HepG2 (cell line): ENCODE results near the gene KAT2A. TPM values are rescaled to one million over a fixed set of nuclear protein-coding genes. Genes with fewer than 3 reads are reported as not detected.

Source experiments
- ARID2 ChIP-seq: sonication (generic); formaldehyde crosslinking; IDR thresholded peaks from 2 replicates; pipeline ENCODE4 v1.8.1; 2022; ENCODE audit warnings: mild to moderate bottlenecking, missing genetic modification reagents, borderline replicate concordance
- ARID5B ChIP-seq: IDR thresholded peaks from 2 replicates; pipeline ENCODE4 v1.4.0; 2020; ENCODE audit warnings: mild to moderate bottlenecking, missing genetic modification reagents
- CEBPZ ChIP-seq: IDR thresholded peaks from 2 replicates; pipeline ENCODE4 v1.6.1; 2012; ENCODE audit warnings: low read length, improper control_type of control experiment
- NFAT5 ChIP-seq: sonication (generic); formaldehyde crosslinking; IDR thresholded peaks from 2 replicates; pipeline ENCODE4 v1.4.0; 2020; ENCODE audit warnings: missing genetic modification reagents
- NONO ChIP-seq, 2 experiments: fragments of 450-650 bp in 1 of 2; sonication (generic) in 1 of 2; formaldehyde crosslinking in 1 of 2; IDR thresholded peaks in 1 of 2; conservative IDR thresholded peaks in 1 of 2; 2 replicates each; pipeline versions ENCODE4 v1.6.1 to v1.8.0; 2017 to 2022; ENCODE audit warnings: mild to moderate bottlenecking in 1 of 2, missing genetic modification reagents in 1 of 2, moderate library complexity in 1 of 2
- PLSCR1 ChIP-seq: sonication (generic); formaldehyde crosslinking; IDR thresholded peaks from 2 replicates; pipeline ENCODE4 v1.5.0; 2020; ENCODE audit warnings: missing genetic modification reagents, mild to moderate bottlenecking, borderline replicate concordance
- POLR2G ChIP-seq: fragments of 200-400 bp; formaldehyde crosslinking; IDR thresholded peaks from 2 replicates; pipeline ENCODE4 v1.6.1; 2018; ENCODE audit warnings: mild to moderate bottlenecking, low read depth, low read length, moderate library complexity
- ZKSCAN5 ChIP-seq: sonication (generic); formaldehyde crosslinking; IDR thresholded peaks from 2 replicates; pipeline ENCODE4 v1.5.1; 2020; ENCODE audit warnings: mild to moderate bottlenecking, missing genetic modification reagents
- ZNF10 ChIP-seq: sonication (generic); formaldehyde crosslinking; IDR thresholded peaks from 2 replicates; pipeline ENCODE4 v1.4.0; 2020; ENCODE audit warnings: mild to moderate bottlenecking, low read depth, missing genetic modification reagents, borderline replicate concordance
- ZNF17 ChIP-seq: sonication (generic); formaldehyde crosslinking; IDR thresholded peaks from 2 replicates; pipeline ENCODE4 v1.5.0; 2020; ENCODE audit warnings: mild to moderate bottlenecking, missing genetic modification reagents
- ZNF7 ChIP-seq: IDR thresholded peaks from 2 replicates; pipeline ENCODE4 v1.6.1; 2016; ENCODE audit warnings: missing biosample characterization, missing genetic modification reagents
- ZNF704 ChIP-seq: sonication (generic); formaldehyde crosslinking; IDR thresholded peaks from 2 replicates; pipeline ENCODE4 v1.8.1; 2023; ENCODE audit warnings: mild to moderate bottlenecking, inconsistent platforms, moderate library complexity, missing genetic modification reagents, borderline replicate concordance
- polyA plus RNA-seq, 8 experiments: library from polyadenylated mRNA; depleted of rRNA in 3 of 8; stranded (reverse) in 7 of 8; unstranded in 1 of 8; fragments of >200 nt; fragmentation: Illumina TruSeq in 4 of 8; extraction: Trizol in 4 of 8; gene quantifications; 2 replicates each; pipeline versions ENCODE4 v1.2.1 to v1.2.3, GENCODE V29; 2011 to 2016; ENCODE audit warnings: low read depth in 4 of 8, missing spikeins in 1 of 8, mixed read lengths in 1 of 8; ENCODE audit not compliant: insufficient read depth in 1 of 8
- total RNA-seq, 5 experiments: library from RNA; depleted of rRNA; stranded (reverse); fragments of >200 nt; fragmentation: Illumina TruSeq; extraction: Trizol; gene quantifications; 2 replicates each; pipeline ENCODE4 v1.2.3, GENCODE V29; 2016; ENCODE audit warnings: low read depth in 1 of 5

The KAT2A gene
- total and polyA plus RNA-seq, 2 of the 13 experiments (the other 11 are each of a cell fraction or from before 2014, with no cell fraction given) = 29.1 to 90.4 TPM

GRCh38 chr17:42153919-42154742 lies 33.0 kb upstream of the KAT2A start (continued):
- TF ChIP-seq ARID5B (CRISPR knock-in tag) (0 out of 2 replicates have a peak, but pooled peaks have one; percentile 2), ZNF7 (CRISPR knock-in tag) (no peak), ZNF17 (CRISPR knock-in tag) (no peak), ZNF10 (no peak), CEBPZ (no peak), PLSCR1 (no peak), NFAT5 (CRISPR knock-in tag) (no peak), POLR2G (no peak), NONO (IDR thresholded peaks at IDR 0.05) (no peak), NONO (CRISPR knock-in tag; conservative IDR thresholded peaks at IDR 0.05) (no peak), ZNF704 (CRISPR knock-in tag) (no peak), ZKSCAN5 (CRISPR knock-in tag) (no peak), ARID2 (CRISPR knock-in tag) (no peak)
